ENCODE measurements around the gene CDC42EP5. TPM values are rescaled to one million over a fixed set of nuclear protein-coding genes. Genes with fewer than 3 reads are reported as not detected.

CDC42EP5 gene
- total and polyA plus RNA-seq, 4 donors = 0.28 to 2.2 (median 0.84) TPM; not detected in 1

DNA sequence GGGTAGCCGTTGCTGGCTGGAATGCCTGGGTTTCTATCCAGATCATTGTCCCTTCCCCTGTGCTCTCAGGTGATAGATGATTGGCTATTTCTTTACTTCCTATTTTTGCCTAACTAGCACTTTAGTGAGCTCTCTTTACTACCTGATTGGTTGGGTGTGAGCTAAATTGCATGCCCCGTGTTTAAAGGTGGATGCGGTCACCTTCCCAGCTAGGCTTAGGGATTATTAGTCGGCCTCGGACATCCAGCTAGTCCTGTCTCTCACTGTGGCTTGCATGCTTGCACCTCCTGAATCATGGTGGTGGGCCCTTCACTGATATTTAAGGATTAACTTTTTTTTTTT lies 47.7 kb downstream of the CDC42EP5 start:
- Histone ChIP-seq H3K9me3 (ENCODE audit: control insufficient read depth in 4 of 4, low read length in 3 of 4) (no peaks in the 10 kb centered on the region), H3K4me3 (ENCODE audit: low read depth in 1 of 3, low read length in 3 of 3) (no peak overlapping the region), H3K27ac (ENCODE audit: low read depth in 1 of 2, low read length in 2 of 2) (no peak overlapping the region), H3K4me1 (ENCODE audit: control insufficient read depth in 4 of 4, insufficient read depth in 4 of 4, low read length in 3 of 4) (peaks cover 0 to 1% (median 0%) of the 10 kb centered on the region in 4 donors), H3K36me3 (ENCODE audit: control insufficient read depth in 4 of 4, insufficient read depth in 3 of 4, low read depth in 1 of 4, low read length in 3 of 4) (no peaks in the 10 kb centered on the region), H3K27me3 (ENCODE audit: control insufficient read depth in 4 of 4, insufficient read depth in 4 of 4, low read length in 3 of 4) (peaks cover 0 to 6% (median 2%) of the 10 kb centered on the region in 4 donors), H3K9ac (ENCODE audit: low read depth in 1 of 2, low read length in 2 of 2) (no peak overlapping the region)
- WGBS = 65% methylated on average over 5 of the region's 5 CpGs
- TF ChIP-seq RAD21 (IDR thresholded peaks at IDR 0.05) (no peak), JUND (IDR thresholded peaks at IDR 0.05) (no peak), RXRA (IDR thresholded peaks at IDR 0.05) (no peak), HNF4G (IDR thresholded peaks at IDR 0.05) (no peak), GABPA (IDR thresholded peaks at IDR 0.05 in 1 of 2, conservative IDR thresholded peaks at IDR 0.05 in 1 of 2) (no peak), YY1 (IDR thresholded peaks at IDR 0.05) (no peak)
- TF ChIP-seq, protein P1, sequence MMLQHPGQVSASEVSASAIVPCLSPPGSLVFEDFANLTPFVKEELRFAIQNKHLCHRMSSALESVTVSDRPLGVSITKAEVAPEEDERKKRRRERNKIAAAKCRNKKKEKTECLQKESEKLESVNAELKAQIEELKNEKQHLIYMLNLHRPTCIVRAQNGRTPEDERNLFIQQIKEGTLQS (IDR thresholded peaks at IDR 0.05) = no peak
- DNase-seq (ENCODE audit: low spot score) = no peak

DNA sequence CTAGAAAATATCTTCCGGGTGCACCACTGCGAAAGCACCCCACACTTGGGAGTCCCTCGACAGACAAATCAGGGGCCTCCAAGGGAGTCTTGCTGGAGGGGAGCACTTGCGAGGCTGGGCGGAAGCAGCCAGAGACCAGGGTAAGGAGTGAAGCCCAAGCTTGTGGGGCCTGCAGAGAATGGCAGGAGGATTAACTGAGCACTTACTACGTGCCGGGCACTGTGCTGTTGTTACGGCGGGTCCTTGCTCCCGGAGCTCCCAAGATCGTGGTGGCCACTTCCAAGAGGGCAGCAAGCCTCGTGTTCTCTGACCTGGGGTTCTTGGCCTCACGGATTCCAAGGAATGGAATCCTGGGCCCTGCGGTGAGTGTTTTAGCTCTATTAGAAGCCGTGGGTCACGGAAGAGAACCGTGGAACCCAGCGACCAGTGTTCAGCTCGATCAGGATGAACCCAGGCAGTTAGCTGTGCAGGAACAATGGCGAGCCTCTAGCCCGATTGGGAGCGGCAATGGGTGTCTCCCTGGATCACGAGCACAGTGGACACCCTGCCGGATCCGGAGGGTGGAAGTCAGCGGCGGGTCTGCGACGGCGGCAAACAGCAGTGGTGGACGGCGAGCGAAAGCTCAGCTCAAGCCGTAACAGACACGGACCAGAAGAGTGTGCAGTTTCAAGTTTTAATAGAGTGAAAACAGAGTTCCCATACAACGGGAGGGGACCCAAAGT lies 48.3 kb downstream of the CDC42EP5 start:
- Histone ChIP-seq H3K4me3 (ENCODE audit: low read depth in 1 of 3, low read length in 3 of 3) (no peak overlapping the region), H3K27me3 (ENCODE audit: control insufficient read depth in 4 of 4, insufficient read depth in 4 of 4, low read length in 3 of 4) (peaks cover 0 to 7% (median 3%) of the 10 kb centered on the region in 4 donors), H3K9ac (ENCODE audit: low read depth in 1 of 2, low read length in 2 of 2) (no peak overlapping the region), H3K27ac (ENCODE audit: low read depth in 1 of 2, low read length in 2 of 2) (no peak overlapping the region), H3K9me3 (ENCODE audit: control insufficient read depth in 4 of 4, low read length in 3 of 4) (no peaks in the 10 kb centered on the region), H3K4me1 (ENCODE audit: control insufficient read depth in 4 of 4, insufficient read depth in 4 of 4, low read length in 3 of 4) (no peaks in the 10 kb centered on the region), H3K36me3 (ENCODE audit: control insufficient read depth in 4 of 4, insufficient read depth in 3 of 4, low read depth in 1 of 4, low read length in 3 of 4) (no peaks in the 10 kb centered on the region)
- DNase-seq (ENCODE audit: low spot score) = no peak
- 89% methylated on average over 36 of the region's 36 CpGs for WGBS
- TF ChIP-seq RXRA (IDR thresholded peaks at IDR 0.05) (no peak), SP1 (IDR thresholded peaks at IDR 0.05) (no peak), RAD21 (IDR thresholded peaks at IDR 0.05) (no peak), GABPA (IDR thresholded peaks at IDR 0.05 in 1 of 2, conservative IDR thresholded peaks at IDR 0.05 in 1 of 2) (no peak), FOXA1 (IDR thresholded peaks at IDR 0.05) (no peak), TAF1 (conservative IDR thresholded peaks at IDR 0.05) (no peak), HNF4G (IDR thresholded peaks at IDR 0.05) (no peak), YY1 (IDR thresholded peaks at IDR 0.05) (no peak), EGR1 (IDR thresholded peaks at IDR 0.05; ENCODE audit: low read depth in 2 of 2) (no peak), JUND (IDR thresholded peaks at IDR 0.05) (no peak), HNF4A (conservative IDR thresholded peaks at IDR 0.05) (no peak)
- TF ChIP-seq, protein P2, sequence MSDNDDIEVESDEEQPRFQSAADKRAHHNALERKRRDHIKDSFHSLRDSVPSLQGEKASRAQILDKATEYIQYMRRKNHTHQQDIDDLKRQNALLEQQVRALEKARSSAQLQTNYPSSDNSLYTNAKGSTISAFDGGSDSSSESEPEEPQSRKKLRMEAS (IDR thresholded peaks at IDR 0.05) = no peak
- TF ChIP-seq, protein P1 (IDR thresholded peaks at IDR 0.05) = no peak
- TF ChIP-seq, protein P3, sequence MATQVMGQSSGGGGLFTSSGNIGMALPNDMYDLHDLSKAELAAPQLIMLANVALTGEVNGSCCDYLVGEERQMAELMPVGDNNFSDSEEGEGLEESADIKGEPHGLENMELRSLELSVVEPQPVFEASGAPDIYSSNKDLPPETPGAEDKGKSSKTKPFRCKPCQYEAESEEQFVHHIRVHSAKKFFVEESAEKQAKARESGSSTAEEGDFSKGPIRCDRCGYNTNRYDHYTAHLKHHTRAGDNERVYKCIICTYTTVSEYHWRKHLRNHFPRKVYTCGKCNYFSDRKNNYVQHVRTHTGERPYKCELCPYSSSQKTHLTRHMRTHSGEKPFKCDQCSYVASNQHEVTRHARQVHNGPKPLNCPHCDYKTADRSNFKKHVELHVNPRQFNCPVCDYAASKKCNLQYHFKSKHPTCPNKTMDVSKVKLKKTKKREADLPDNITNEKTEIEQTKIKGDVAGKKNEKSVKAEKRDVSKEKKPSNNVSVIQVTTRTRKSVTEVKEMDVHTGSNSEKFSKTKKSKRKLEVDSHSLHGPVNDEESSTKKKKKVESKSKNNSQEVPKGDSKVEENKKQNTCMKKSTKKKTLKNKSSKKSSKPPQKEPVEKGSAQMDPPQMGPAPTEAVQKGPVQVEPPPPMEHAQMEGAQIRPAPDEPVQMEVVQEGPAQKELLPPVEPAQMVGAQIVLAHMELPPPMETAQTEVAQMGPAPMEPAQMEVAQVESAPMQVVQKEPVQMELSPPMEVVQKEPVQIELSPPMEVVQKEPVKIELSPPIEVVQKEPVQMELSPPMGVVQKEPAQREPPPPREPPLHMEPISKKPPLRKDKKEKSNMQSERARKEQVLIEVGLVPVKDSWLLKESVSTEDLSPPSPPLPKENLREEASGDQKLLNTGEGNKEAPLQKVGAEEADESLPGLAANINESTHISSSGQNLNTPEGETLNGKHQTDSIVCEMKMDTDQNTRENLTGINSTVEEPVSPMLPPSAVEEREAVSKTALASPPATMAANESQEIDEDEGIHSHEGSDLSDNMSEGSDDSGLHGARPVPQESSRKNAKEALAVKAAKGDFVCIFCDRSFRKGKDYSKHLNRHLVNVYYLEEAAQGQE (IDR thresholded peaks at IDR 0.05) = no peak
- TF ChIP-seq, protein P4, sequence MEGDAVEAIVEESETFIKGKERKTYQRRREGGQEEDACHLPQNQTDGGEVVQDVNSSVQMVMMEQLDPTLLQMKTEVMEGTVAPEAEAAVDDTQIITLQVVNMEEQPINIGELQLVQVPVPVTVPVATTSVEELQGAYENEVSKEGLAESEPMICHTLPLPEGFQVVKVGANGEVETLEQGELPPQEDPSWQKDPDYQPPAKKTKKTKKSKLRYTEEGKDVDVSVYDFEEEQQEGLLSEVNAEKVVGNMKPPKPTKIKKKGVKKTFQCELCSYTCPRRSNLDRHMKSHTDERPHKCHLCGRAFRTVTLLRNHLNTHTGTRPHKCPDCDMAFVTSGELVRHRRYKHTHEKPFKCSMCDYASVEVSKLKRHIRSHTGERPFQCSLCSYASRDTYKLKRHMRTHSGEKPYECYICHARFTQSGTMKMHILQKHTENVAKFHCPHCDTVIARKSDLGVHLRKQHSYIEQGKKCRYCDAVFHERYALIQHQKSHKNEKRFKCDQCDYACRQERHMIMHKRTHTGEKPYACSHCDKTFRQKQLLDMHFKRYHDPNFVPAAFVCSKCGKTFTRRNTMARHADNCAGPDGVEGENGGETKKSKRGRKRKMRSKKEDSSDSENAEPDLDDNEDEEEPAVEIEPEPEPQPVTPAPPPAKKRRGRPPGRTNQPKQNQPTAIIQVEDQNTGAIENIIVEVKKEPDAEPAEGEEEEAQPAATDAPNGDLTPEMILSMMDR (IDR thresholded peaks at IDR 0.05; ENCODE audit: low read depth, low read length, missing input control) = no peak
- TF ChIP-seq, protein P5, sequence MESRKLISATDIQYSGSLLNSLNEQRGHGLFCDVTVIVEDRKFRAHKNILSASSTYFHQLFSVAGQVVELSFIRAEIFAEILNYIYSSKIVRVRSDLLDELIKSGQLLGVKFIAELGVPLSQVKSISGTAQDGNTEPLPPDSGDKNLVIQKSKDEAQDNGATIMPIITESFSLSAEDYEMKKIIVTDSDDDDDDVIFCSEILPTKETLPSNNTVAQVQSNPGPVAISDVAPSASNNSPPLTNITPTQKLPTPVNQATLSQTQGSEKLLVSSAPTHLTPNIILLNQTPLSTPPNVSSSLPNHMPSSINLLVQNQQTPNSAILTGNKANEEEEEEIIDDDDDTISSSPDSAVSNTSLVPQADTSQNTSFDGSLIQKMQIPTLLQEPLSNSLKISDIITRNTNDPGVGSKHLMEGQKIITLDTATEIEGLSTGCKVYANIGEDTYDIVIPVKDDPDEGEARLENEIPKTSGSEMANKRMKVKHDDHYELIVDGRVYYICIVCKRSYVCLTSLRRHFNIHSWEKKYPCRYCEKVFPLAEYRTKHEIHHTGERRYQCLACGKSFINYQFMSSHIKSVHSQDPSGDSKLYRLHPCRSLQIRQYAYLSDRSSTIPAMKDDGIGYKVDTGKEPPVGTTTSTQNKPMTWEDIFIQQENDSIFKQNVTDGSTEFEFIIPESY (IDR thresholded peaks at IDR 0.05) = no peak
